ENCODE data around the gene ZNF592. TPM values are rescaled to one million over a fixed set of nuclear protein-coding genes. Genes with fewer than 3 reads are reported as not detected.

Gene ZNF592
- polyA plus RNA-seq, 1 donor (not counting 4 experiments of a cell fraction or from before 2014, with no cell fraction given), result 4.1 TPM

DNA sequence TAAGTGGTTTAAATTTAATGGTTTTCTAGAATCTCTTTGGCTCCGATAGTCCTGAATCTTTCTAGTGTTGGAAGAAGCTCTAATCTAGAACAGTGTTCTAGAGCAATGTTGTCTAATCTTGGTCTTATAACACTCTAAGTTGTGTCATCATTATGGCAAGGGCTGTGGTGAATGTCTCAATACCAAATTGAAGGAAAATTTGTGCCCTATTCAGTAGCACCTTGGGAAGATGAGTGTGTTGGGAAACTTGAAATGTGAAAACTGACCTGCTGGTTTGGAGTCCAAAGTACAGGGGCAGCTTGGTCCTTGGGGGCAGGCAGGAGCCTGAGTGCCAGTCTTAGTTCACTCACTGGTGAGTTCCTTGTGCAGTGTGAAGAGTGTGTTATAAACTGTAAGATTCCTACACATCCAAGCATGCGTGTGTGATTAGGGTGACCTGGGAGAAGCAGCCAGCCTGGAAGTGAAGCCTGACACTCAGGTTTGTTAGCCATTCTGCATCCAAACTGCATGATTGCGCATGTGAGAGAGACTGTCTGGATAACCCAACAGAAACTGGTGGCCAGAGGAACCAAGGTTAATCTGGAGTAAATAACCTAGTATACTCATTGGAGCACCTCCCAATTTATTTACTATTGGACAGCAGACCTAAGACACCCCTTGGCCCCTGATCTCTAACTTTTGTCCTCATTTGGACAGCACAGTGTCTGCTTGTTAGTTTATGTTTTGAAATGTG, 14.6 kb downstream of the ZNF592 start:
- H3K9me1 ChIP-seq (ENCODE audit: control insufficient read depth, extremely low read depth, insufficient read depth, low read length), result no peaks in the 10 kb centered on the region
- peaks cover 6 to 9% of the 10 kb centered on the region in 2 experiments for H3K36me3 ChIP-seq (ENCODE audit: control insufficient read depth in 2 of 2, extremely low read depth in 1 of 2, insufficient read depth in 2 of 2, low read length in 2 of 2)
- no peak for DNase-seq (ENCODE audit: low read depth, low spot score)

DNA sequence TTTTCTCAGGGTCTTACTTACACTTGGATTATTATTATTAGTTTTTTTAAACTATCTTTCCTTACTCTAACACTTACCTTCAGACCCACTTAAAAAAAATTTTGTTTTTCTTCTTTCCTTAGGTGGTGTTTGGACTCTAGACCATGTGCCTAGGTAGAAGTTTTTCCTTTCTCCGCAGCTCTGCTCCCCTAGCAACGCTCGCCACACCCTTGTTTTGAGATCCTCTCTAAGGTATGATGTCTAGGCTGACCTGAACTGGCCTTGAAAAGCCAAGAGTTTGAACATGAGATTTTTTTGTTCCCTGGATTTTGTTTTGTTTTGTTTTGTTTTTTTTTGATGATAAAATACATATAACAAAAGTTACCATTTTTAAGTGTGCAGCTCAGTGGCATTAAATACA, 16.2 kb downstream of the ZNF592 start:
- H3K9me3 ChIP-seq (ENCODE audit: control insufficient read depth, low read depth, low read length), result no peaks in the 10 kb centered on the region
- dilution Hi-C loops (cut with MboI; ENCODE audit: extremely low pct_ligation_motif_present, low sequenced_read_pairs), result no loop called here
- no peaks in the 10 kb centered on the region for H3K9me1 ChIP-seq (ENCODE audit: control insufficient read depth, extremely low read depth, insufficient read depth, low read length)
- DNase-seq (ENCODE audit: low read depth, low spot score), result no peak
- H3K4me3 ChIP-seq (ENCODE audit: control insufficient read depth in 2 of 3, extremely low read depth in 1 of 3, insufficient read depth in 2 of 3, low read depth in 1 of 3, low read length in 3 of 3), result no peak overlapping the region
- H3K4me1 ChIP-seq (ENCODE audit: control insufficient read depth, extremely low read depth, insufficient read depth, low read length), result no peaks in the 10 kb centered on the region
- no peaks in the 10 kb centered on the region for H3K27me3 ChIP-seq (ENCODE audit: control insufficient read depth, extremely low read depth, insufficient read depth, low read length)
- H3K4me2 ChIP-seq (ENCODE audit: control insufficient read depth, extremely low read depth, insufficient read depth, low read depth, low read length), result no peak overlapping the region
- no peak overlapping the region for H3K27ac ChIP-seq (ENCODE audit: control insufficient read depth, insufficient read depth, low read length)
- H4K20me1 ChIP-seq (ENCODE audit: control insufficient read depth, extremely low read depth, insufficient read depth, low read length), result peaks cover 25% of the 10 kb centered on the region
- no peak overlapping the region for H3K9ac ChIP-seq (ENCODE audit: control insufficient read depth, extremely low read depth, insufficient read depth, low read length)
- peaks cover 70% of the 10 kb centered on the region for H3K79me2 ChIP-seq (ENCODE audit: control insufficient read depth, insufficient read depth, low read length)
- peaks cover 10 to 13% of the 10 kb centered on the region in 2 experiments for H3K36me3 ChIP-seq (ENCODE audit: control insufficient read depth in 2 of 2, extremely low read depth in 1 of 2, insufficient read depth in 2 of 2, low read length in 2 of 2)
- no peak for FAIRE-seq
- H2AFZ ChIP-seq (ENCODE audit: control insufficient read depth, low read length), result no peak overlapping the region
- TF ChIP-seq, protein P1, sequence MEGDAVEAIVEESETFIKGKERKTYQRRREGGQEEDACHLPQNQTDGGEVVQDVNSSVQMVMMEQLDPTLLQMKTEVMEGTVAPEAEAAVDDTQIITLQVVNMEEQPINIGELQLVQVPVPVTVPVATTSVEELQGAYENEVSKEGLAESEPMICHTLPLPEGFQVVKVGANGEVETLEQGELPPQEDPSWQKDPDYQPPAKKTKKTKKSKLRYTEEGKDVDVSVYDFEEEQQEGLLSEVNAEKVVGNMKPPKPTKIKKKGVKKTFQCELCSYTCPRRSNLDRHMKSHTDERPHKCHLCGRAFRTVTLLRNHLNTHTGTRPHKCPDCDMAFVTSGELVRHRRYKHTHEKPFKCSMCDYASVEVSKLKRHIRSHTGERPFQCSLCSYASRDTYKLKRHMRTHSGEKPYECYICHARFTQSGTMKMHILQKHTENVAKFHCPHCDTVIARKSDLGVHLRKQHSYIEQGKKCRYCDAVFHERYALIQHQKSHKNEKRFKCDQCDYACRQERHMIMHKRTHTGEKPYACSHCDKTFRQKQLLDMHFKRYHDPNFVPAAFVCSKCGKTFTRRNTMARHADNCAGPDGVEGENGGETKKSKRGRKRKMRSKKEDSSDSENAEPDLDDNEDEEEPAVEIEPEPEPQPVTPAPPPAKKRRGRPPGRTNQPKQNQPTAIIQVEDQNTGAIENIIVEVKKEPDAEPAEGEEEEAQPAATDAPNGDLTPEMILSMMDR (optimal IDR thresholded peaks at IDR 0.05 in 1 of 3, IDR thresholded peaks at IDR 0.05 in 1 of 3, conservative IDR thresholded peaks at IDR 0.05 in 1 of 3; ENCODE audit: extremely low read depth in 1 of 3, insufficient read depth in 2 of 3, low read length in 3 of 3), result no peak
- no peak for TF ChIP-seq EZH2 (IDR thresholded peaks at IDR 0.05; ENCODE audit: low read length)

More for the DNA sequence above, 14.6 kb downstream of the ZNF592 start:
- H3K9me3 ChIP-seq (ENCODE audit: control insufficient read depth, low read depth, low read length), result no peaks in the 10 kb centered on the region
- no peak for FAIRE-seq
- no peak overlapping the region for H3K27ac ChIP-seq (ENCODE audit: control insufficient read depth, insufficient read depth, low read length)
- no peaks in the 10 kb centered on the region for H3K27me3 ChIP-seq (ENCODE audit: control insufficient read depth, extremely low read depth, insufficient read depth, low read length)
- dilution Hi-C loops (cut with MboI; ENCODE audit: extremely low pct_ligation_motif_present, low sequenced_read_pairs), result no loop called here
- no peaks in the 10 kb centered on the region for H3K4me1 ChIP-seq (ENCODE audit: control insufficient read depth, extremely low read depth, insufficient read depth, low read length)
- H3K9ac ChIP-seq (ENCODE audit: control insufficient read depth, extremely low read depth, insufficient read depth, low read length), result no peak overlapping the region
- TF ChIP-seq EZH2 (IDR thresholded peaks at IDR 0.05; ENCODE audit: low read length), result no peak
- TF ChIP-seq, protein P1 (optimal IDR thresholded peaks at IDR 0.05 in 1 of 3, IDR thresholded peaks at IDR 0.05 in 1 of 3, conservative IDR thresholded peaks at IDR 0.05 in 1 of 3; ENCODE audit: extremely low read depth in 1 of 3, insufficient read depth in 2 of 3, low read length in 3 of 3), result no peak
- H3K4me2 ChIP-seq (ENCODE audit: control insufficient read depth, extremely low read depth, insufficient read depth, low read depth, low read length), result no peak overlapping the region
- H2AFZ ChIP-seq (ENCODE audit: control insufficient read depth, low read length), result no peak overlapping the region
- H3K79me2 ChIP-seq (ENCODE audit: control insufficient read depth, insufficient read depth, low read length), result peaks cover 79% of the 10 kb centered on the region
- peaks cover 25% of the 10 kb centered on the region for H4K20me1 ChIP-seq (ENCODE audit: control insufficient read depth, extremely low read depth, insufficient read depth, low read length)
- no peak overlapping the region for H3K4me3 ChIP-seq (ENCODE audit: control insufficient read depth in 2 of 3, extremely low read depth in 1 of 3, insufficient read depth in 2 of 3, low read depth in 1 of 3, low read length in 3 of 3)

All from keratinocyte (primary cell).